HG03066 (cell line): ENCODE results near the gene OR51S1.
"Not testable (repeated sequence)": the region's sequence is repeated elsewhere in the genome, so short reads cannot be mapped to it uniquely, and the experiment has no call there.

Source experiments
- ATAC-seq: cut with Tn5 transposase; IDR thresholded peaks from one replicate; pipeline ENCODE4 v1.9.1; 2021; ENCODE audit warnings: low read depth; ENCODE audit not compliant: unreplicated experiment

OR51S1 gene, protein sequence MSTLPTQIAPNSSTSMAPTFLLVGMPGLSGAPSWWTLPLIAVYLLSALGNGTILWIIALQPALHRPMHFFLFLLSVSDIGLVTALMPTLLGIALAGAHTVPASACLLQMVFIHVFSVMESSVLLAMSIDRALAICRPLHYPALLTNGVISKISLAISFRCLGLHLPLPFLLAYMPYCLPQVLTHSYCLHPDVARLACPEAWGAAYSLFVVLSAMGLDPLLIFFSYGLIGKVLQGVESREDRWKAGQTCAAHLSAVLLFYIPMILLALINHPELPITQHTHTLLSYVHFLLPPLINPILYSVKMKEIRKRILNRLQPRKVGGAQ

GRCh38 chr11:4848908-4849532 is at the start of gene OR51S1:
Gene OR51S1, minus strand, starts transcription at chr11:4849208. Its CDS starts 0 bp downstream, at chr11:4849208.
- ATAC-seq = no peak

- no peak for ATAC-seq
Observed at GRCh38 chr11:4891996-4892640, 43.1 kb upstream of the OR51S1 start.

DNA sequence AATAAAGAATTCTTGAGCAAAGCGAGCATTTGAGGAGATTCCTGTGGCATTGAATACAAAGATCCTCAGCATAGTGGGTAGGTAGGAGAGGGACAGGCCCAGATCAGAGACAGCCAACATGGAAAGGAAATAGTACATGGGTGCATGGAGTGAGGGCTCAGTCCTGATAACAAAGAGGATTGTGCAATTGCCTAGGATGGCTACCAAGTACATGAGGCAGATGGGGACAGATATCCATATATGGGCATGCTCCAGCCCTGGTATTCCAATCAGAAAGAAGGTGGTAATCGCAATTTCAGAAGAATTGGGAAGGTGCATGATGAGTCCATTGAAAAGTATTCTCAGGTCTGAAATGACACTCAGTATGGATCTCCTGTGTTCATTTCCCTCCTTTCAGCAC is 41.3 kb upstream of the OR51S1 start:
- no peak for ATAC-seq

DNA sequence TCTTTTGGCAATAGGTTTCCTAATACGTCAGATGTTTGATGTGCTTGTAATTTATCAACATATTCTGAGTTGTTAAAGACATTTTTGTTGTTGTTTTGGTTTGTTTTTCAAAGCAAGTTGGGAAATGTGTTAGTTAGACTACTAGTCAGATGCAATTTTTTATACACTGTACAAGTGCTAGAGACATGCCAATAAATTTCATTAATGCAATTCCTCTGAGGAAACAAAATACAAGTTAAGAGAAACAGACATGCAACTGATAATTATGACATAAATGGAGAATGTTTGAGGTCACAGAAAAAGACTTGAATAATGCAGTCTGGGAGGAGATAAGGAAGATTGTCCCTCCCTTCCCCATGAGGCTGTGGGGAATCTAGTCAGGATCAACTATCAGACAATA is 38.6 kb upstream of the OR51S1 start:
- ATAC-seq = no peak

GRCh38 chr11:4886186-4886585 is 37.2 kb upstream of the OR51S1 start:
- no peak for ATAC-seq

DNA sequence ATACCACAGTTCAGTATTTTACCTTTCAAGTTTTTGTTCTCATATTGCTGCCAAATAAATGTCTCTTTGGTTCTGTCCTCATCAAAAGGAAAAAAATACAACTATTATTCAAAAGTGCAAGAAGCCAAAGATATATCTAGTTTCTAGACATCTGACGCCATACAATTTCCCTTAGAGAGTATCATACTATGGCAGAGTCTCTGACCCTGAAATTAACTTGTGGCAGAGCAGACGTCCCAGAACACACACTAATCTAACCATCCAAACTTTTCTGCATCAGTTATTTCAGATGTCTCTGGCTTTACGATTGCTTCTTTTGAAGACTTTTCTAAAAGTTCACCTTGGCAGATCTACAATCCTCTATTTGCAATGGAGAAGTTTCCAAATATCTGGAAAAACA is 35.4 kb upstream of the OR51S1 start:
- ATAC-seq = no peak

- no peak for ATAC-seq
Observed at GRCh38 chr11:4882543-4882942, 33.5 kb upstream of the OR51S1 start.

DNA sequence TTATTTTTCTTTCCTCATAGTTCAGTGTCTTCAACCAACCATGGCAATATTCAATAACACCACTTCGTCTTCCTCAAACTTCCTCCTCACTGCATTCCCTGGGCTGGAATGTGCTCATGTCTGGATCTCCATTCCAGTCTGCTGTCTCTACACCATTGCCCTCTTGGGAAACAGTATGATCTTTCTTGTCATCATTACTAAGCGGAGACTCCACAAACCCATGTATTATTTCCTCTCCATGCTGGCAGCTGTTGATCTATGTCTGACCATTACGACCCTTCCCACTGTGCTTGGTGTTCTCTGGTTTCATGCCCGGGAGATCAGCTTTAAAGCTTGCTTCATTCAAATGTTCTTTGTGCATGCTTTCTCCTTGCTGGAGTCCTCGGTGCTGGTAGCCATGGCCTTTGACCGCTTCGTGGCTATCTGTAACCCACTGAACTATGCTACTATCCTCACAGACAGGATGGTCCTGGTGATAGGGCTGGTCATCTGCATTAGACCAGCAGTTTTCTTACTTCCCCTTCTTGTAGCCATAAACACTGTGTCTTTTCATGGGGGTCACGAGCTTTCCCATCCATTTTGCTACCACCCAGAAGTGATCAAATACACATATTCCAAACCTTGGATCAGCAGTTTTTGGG is 33.0 kb upstream of the OR51S1 start, which contains the start of gene OR51T1:
OR51T1 (plus strand) TSS at position 41 of the 641 bp plus-strand sequence; CDS start at position 41, 0 bp downstream.
- ATAC-seq = no peak

DNA sequence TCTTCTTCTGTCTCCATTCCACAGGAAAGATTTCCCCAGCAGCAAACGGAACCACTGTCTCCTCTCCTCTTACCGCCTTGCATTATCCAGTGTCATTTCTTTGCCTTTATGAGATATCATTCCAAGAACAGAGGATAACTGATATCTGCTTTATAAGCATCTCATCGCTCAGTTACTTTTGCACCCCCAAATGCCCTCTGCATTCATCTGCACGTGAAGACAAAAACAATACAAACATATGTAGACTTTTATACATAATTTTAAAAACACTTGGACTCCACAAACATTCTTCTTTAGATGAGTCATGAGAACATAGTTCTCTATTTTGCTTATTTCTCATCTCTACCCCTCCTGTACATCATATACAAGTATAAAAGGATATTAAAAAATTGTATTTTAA is 32.2 kb upstream of the OR51S1 start:
- ATAC-seq = no peak

- no peak for ATAC-seq
Observed at GRCh38 chr11:4865855-4866254, 16.8 kb upstream of the OR51S1 start.

DNA sequence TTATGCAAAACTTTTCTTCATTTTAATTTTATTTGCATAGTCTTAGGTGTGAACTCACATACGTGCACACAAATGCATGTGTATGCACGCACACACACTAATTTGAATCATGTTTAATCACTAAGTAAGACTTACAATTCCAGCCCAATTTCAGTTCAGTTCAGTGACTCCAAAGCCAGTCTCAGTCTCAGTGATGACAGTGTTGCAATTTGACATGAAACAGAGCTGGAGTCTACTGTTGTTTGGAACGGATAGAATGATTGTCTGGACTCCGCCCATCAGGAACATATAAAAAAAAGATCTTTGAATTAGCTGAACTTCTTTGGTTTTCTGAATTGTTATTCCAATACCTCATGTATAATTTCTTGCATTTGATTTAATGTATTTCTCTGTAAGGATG is 14.9 kb upstream of the OR51S1 start:
- ATAC-seq = no peak

GRCh38 chr11:4862447-4863236 is 13.6 kb upstream of the OR51S1 start:
- ATAC-seq = no peak

DNA sequence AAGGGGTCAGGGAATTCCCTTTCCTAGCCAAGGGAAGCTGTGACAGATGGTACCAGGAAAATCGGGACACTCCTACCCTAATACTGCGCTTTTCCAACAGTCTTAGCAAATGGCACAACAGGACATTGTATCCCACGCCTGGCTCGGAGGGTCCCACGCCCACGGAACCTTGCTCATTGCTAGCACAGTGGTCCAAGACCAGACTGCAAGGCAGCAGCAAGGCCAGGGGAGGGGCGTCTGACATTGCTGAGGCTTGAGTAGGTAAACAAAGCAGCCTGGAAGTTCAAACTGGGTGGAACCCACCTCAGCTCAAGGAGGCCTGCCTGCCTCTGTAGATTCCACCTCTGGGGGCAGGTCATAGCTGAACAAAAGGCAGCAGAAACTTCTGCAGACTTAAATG is 5.3 kb upstream of the OR51S1 start:
- not testable (repeated sequence) for ATAC-seq

DNA sequence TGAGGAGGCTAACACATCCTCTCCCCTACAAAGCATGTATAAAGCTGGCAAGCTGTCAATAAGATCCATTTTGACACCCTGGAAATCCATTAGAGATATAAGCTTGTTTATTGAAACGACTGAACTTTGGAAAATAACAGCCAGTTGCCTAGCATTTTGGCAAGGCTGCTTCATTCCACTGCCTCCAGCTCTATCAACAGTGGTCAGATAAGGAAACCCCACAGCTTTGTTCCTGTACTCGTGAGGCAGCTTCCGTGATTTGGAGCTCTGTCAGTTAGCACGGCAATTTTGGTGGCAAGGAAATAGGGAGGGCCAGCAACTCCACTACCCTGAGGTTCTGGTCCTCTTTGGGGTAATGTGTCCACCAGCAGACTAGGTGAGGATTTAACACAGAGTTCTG is 2.0 kb upstream of the OR51S1 start:
- ATAC-seq = no peak

DNA sequence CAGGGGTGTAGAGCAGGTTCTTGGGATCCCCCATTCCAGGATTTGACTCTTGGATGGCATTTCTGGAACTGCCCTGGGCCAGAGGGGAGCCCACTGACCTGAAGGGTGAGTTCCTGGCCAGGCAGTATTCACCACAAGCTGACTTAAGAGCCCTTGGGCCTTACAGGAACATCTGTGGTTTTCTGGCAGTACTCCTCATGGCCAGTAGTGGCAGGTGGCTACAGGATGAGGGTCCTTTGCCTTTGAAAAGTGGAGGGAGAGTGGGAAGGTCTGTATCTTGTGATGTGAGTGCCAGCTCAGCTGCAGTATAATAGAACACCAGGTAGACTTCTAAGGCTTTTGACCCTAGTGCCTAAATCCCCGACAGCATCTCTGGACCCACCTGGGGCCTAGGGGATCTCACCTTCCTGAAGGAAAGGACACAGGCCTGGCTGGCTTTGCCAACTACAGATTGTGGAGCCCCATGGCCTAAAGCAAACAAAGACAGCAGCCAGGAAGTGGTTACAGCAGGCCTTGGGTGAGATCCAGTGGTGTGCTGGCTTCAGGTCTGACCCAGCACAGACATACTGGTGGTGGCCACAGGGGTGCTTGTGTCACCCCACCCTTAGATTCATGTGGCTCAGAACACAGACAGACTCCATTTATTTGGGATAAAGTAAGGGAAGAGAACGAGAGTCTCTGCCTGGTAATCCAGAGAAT is 9.0 kb downstream of the OR51S1 start:
- no peak for ATAC-seq

DNA sequence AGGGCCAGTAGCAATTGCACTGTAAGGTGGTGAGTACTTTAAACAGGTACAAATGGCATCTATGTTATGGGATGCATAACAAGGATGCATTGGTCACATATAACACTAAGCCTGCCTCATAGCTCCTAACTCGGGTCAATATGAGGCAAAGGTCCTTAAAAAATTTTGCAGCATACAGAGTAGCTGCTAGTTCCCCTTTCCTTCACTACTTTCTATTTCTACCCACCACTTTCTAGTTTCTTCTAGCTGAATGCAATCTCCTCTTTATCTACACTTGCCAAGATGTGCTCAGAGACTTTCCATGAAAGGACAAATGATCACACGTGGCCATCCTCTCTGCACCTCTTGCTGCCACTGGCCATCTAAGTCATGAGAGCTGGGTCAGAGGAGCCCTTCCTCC is 18.1 kb downstream of the OR51S1 start:
- no peak for ATAC-seq

DNA sequence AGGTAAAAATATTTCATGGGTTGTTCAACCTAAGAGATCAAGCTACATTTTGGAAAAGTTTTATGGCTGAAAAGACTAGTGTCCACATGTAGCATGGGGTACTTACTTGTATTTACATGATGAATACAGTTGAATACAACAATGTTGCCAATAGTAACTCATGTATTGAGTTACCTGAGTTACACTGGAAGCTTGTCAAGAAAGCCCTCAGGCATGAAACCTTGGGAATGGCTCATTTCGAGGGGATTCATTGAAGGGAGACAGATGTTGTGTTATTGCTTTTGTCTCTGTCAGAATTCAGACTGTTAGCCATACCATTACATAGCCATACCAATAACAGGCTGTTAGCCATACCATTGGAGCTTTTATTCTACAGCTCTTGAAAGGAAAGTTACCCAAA is 18.7 kb downstream of the OR51S1 start:
- ATAC-seq = no peak

GRCh38 chr11:4826425-4826824 is 22.6 kb downstream of the OR51S1 start:
- ATAC-seq = no peak

DNA sequence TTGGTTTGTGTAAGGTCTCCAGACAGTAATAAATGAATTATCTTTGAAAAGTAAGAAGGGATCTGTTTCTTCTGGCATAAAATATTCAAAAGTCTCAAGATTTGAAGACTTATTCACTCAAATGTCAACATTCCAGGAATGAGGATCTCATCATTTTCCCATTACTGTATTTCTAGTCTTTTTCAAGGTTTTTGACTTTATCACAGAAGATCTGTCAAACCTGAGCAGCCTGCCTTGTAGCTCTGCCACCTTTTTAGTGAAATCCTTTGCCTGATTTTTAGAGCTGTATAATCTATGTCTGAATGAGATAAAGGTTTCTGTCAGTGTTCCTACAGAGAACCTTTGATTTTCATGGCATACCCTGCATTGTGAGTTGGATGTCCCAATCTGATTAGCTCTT is 23.9 kb downstream of the OR51S1 start:
- no peak for ATAC-seq

DNA sequence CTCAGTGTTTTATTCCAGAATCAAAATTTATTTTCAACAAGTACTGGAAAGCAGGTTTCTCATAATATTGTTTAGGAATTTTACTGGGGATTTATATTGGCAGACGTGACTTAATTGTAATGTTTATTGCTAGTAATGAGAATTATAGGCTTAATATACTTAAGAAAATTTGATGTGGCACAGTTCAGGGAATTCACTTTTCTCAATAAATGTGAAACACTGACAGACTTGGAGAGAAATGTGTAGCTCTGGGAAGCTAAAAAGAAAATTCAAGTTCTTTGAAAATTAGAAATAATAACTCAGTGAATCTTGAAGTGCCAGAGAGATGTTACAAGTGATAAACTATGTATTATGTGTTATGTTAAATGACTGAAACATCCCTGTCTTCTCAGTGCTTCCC is 28.0 kb downstream of the OR51S1 start, which contains the start of gene OR51F2:
OR51F2 (plus strand) TSS at position 301 of the 400 bp plus-strand sequence. CDS start 101 bp downstream, outside the sequence.
- no peak for ATAC-seq
